ENCODE measurements around the gene PCSK4.

The PCSK4 gene

GRCh38 chr19:1435378-1435989 is 54.7 kb downstream of the PCSK4 start:
- no peak for DNase-seq

DNA sequence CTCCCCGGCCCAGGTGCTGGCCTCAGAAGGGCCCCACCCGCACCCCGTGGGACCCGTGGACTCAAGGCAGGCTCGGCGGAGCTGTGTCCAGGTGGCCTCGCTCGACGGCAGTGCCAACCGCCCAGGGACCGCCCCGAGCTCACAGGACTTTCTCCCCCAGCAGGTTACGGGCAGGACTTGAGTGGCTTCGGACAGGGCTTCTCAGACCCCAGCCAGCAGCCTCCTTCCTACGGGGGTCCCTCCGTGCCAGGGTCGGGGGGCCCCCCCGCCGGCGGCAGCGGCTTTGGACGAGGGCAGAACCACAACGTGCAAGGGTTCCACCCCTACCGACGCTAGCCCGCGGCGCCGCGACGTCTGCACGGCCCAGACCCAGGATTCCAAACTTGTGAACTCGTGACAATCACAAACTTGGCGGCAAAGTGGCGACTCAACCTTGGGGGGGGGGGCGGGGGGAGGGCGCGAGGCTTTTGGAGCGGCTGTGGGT is 55.5 kb downstream of the PCSK4 start:
- no peak for DNase-seq

GRCh38 chr19:1434040-1434366 is 56.1 kb downstream of the PCSK4 start:
- no peak for DNase-seq

GRCh38 chr19:1433119-1434039 is 56.8 kb downstream of the PCSK4 start:
- DNase-seq, result no peak

DNA sequence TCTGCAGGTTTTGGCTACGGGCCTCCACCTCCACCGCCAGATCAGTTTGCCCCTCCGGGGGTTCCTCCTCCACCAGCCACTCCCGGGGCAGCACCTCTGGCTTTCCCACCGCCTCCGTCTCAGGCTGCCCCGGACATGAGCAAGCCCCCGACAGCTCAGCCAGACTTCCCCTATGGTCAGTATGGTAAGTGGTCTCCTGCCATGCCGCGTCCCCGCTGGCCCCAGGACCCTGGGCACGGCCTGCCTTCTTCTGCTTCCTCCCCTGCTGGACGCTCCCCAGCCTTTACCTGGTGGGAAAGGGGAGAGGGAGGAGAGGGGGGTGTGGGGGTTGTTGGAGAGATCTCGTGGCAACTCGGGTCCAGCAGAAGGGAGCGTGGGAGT is 57.7 kb downstream of the PCSK4 start:
- no peak for DNase-seq

DNA sequence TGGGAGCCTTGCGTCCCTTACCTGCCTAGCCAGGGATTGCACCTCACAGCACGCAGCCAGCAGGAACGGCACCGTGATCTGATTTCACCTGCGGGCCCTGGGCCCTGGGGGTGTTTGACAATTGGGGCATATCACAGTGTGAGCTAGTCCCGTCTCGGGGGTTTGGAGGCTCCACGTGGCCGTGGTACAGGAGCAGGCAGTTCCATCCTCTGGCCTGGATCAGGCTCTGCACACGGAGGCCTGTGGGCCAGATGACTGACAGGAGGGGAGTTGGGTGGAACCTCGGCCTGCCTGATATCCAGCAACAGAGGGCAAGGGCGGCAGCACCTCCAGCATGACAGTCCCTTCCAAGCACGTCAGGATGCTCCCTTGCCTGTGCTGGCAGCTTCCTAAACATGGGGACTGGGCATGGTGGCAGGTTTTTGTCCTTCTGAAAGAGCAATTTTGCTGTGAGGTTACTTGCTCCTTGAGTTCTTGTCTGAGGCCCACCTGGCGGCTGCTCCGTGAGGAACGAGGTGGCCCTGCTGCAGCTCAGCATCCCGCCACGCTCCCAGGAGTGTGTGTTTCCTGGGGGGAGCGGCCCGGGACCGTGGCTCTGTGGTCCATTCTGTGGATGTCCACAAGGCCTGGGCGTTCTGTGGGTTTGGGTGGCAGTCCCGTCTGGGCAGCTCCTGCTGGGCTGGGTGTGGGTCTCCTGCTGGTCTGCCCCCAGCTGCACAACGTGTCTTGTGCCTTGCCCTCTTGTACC is 58.2 kb downstream of the PCSK4 start:
- no peak for DNase-seq
